Panc1 (cell line): ENCODE results near the gene SPEM1. TPM values are rescaled to one million over a fixed set of nuclear protein-coding genes. Genes with fewer than 3 reads are reported as not detected.

Experiments used
- ATAC-seq: fragments of 200-7000 bp; cut with Tn5 transposase; 2 replicates; pipeline ENCODE4 v1.9.1; 2020; ENCODE audit warnings: mild to moderate bottlenecking, moderate library complexity
- Bru-seq: library from RNA; stranded (reverse); fragments of 400-500 nt; gene quantifications from one replicate; lab custom pipeline; 2021; lab: Mats Ljungman, UMichigan
- BruChase-seq, 2 experiments: library from RNA; stranded (reverse); fragments of 400-500 nt; gene quantifications; one replicate each; lab custom pipeline; 2021; lab: Mats Ljungman, UMichigan
- BruUV-seq: library from RNA; stranded (reverse); fragments of 400-500 nt; replicated peaks from 2 replicates; lab custom pipeline; 2021; lab: Mats Ljungman, UMichigan
- CTCF ChIA-PET: fragments of 300-600 bp; sonication (Branson Sonifier 250); formaldehyde crosslinking; loops from one replicate; lab custom pipeline; 2022; ENCODE audit warnings: antibody characterized with exemption; lab: Charles Lee
- POLR2A ChIA-PET: fragments of 300-600 bp; sonication (Branson Sonifier 250); formaldehyde crosslinking; loops from one replicate; lab custom pipeline; 2022; ENCODE audit warnings: antibody characterized with exemption; lab: Charles Lee
- DNase-seq: peaks from one replicate; pipeline ENCODE4 v3.0.0-alpha.2; 2010; ENCODE audit warnings: low read depth, low spot score
- H3K27ac ChIP-seq: 2 replicates; pipeline ENCODE4 v1.5.1; 2011; ENCODE audit warnings: mild to moderate bottlenecking, low read length, inconsistent platforms
- H3K27me3 ChIP-seq: fragments of 200-500 bp; sonication (Bioruptor generic); 2 replicates; pipeline ENCODE4 v1.6.0; 2014; ENCODE audit warnings: low read length, inconsistent platforms; ENCODE audit not compliant: control insufficient read depth, insufficient read depth
- H3K36me3 ChIP-seq: fragments of 200-500 bp; sonication (Bioruptor generic); 2 replicates; pipeline ENCODE4 v1.5.1; 2014; ENCODE audit warnings: inconsistent platforms, mild to moderate bottlenecking, low read length, moderate library complexity; ENCODE audit not compliant: control insufficient read depth, insufficient read depth
- H3K4me1 ChIP-seq: 2 replicates; pipeline ENCODE4 v1.5.1; 2011; ENCODE audit warnings: inconsistent platforms, mild to moderate bottlenecking, low read length, moderate library complexity; ENCODE audit not compliant: control insufficient read depth, insufficient read depth
- H3K4me3 ChIP-seq, 2 experiments: 2 replicates each; pipeline ENCODE4 v1.5.1; 2011 to 2012; ENCODE audit warnings: low read depth in 2 of 2, low read length in 2 of 2, mild to moderate bottlenecking in 2 of 2, inconsistent platforms in 1 of 2, moderate library complexity in 1 of 2
- H3K9me3 ChIP-seq: fragments of 200-500 bp; sonication (Bioruptor generic); 2 replicates; pipeline ENCODE4 v1.5.1; 2014; ENCODE audit warnings: low read depth, mild to moderate bottlenecking, inconsistent platforms, low read length, moderate library complexity; ENCODE audit not compliant: control insufficient read depth, insufficient read depth
- CTCF ChIP-seq: fragments of 450-650 bp; IDR thresholded peaks from 2 replicates; pipeline ENCODE4 v1.5.1; 2017; ENCODE audit warnings: mild to moderate bottlenecking
- POLR2AphosphoS5 ChIP-seq: IDR thresholded peaks from 2 replicates; pipeline ENCODE4 v1.6.1; 2012; ENCODE audit warnings: mild to moderate bottlenecking, low read depth, low read length, moderate library complexity
- REST ChIP-seq, 2 experiments: IDR thresholded peaks; 2 replicates each; pipeline ENCODE4 v1.6.1; 2011 to 2012; ENCODE audit warnings: low read depth in 2 of 2, control low read depth in 1 of 2, low read length in 1 of 2, mild to moderate bottlenecking in 1 of 2, moderate library complexity in 1 of 2; ENCODE audit not compliant: insufficient read depth in 1 of 2
- SIN3A ChIP-seq: IDR thresholded peaks from 2 replicates; pipeline ENCODE4 v1.6.1; 2012; ENCODE audit warnings: low read depth, mild to moderate bottlenecking, low read length, moderate library complexity, borderline replicate concordance; ENCODE audit not compliant: insufficient read depth
- TCF7L2 ChIP-seq: IDR thresholded peaks from 2 replicates; pipeline ENCODE4 v1.6.1; 2011; ENCODE audit warnings: mild to moderate bottlenecking, low read depth, low read length, inconsistent platforms
- in situ Hi-C: cut with HindIII; loops from 2 replicates; pipeline ENCODE4 v1.10.0; 2016; ENCODE audit warnings: low sequenced_read_pairs, low pct_unique_long_range_greater_than_20kb
- intact Hi-C: fragments of 100-400 bp; cut with micrococcal nuclease; formaldehyde crosslinking; loops from one replicate; pipeline ENCODE4 v1.10.0; 2022; ENCODE audit not compliant: unreplicated experiment
- long read RNA-seq: library from polyadenylated mRNA; unstranded; transcript quantifications from one replicate; pipeline ENCODE4 v2.0.0, GENCODE V29; 2021; ENCODE audit not compliant: unreplicated experiment
- polyA plus RNA-seq: library from polyadenylated mRNA; unstranded; fragments of >200 nt; gene quantifications from one replicate; pipeline ENCODE4 v1.2.1, GENCODE V29; 2012; ENCODE audit warnings: missing spikeins; ENCODE audit not compliant: insufficient read length
- total RNA-seq: library from RNA; stranded (reverse); gene quantifications from one replicate; pipeline ENCODE4 v1.2.1, GENCODE V29; 2021; ENCODE audit not compliant: unreplicated experiment

SPEM1 gene, protein sequence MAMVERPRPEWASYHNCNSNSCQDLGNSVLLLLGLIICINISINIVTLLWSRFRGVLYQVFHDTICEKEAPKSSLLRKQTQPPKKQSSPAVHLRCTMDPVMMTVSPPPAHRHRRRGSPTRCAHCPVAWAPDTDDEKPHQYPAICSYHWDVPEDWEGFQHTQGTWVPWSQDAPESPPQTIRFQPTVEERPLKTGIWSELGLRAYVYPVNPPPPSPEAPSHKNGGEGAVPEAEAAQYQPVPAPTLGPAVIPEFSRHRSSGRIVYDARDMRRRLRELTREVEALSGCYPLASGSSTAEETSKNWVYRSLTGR
- total RNA-seq (not detected), Bru-seq, nascent RNA (not detected), BruChase-seq, experiment 1, labeled RNA remaining after a 2-hour chase (not detected), BruChase-seq, experiment 2, labeled RNA remaining after a 6-hour chase (not detected)
- not detected for polyA plus RNA-seq
- long read RNA-seq = 0 reads

DNA sequence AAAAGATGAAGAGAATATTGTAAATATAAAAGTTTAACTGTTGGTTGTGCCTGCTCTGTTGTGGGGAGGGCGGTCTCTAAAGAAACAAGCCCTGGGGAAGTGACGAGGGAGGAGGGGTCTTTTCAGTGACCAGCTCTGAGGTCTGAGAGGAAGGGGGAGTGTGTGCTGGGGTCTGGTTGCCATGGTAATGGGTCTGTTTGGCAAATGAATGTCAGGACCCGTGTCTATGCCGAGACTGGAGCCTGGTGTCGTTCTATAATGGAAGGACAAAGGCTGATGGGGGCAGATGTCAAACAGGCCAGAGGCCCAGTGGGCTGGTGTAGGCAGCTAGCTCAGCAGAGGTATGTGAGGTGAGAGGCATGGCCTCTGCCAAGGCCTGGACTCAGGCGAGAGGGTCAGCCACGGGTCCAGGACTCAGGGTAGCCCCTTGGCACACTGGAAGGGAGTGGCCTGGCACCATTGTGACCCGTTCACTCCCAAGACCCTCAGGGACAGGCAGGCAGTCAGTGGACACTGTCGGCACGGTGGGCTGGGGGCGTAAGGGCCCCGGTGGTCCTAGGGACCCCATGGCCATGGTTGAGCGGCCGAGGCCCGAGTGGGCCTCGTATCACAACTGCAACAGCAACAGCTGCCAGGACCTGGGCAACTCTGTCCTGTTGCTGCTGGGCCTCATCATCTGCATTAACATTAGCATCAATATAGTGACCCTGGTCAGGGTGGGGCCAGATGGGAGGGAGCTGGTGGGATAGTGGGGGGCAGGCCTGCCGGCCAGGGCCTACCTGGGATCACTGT is at the start of gene SPEM1:
Gene SPEM1 (plus strand): TSS at position 506 of the 792 bp plus-strand sequence. CDS start 61 bp downstream, at position 567.
- no TSS peak for BruUV-seq
- POLR2A ChIA-PET = no interaction called here

More for the DNA sequence above, at the start of gene SPEM1:
- Histone ChIP-seq H3K9me3 (no peaks in the 10 kb centered on the region), H3K4me3 (no peak within 1 kb of the TSS), H3K36me3 (no peaks in the 10 kb centered on the region), H3K4me1 (no peaks in the 10 kb centered on the region), H3K27ac (no peak within 1 kb of the TSS), H3K27me3 (no peaks in the 10 kb centered on the region)
- CTCF ChIA-PET = no interaction called here
- intact Hi-C loops (no loop called here), in situ Hi-C loops (no loop called here)
- DNase-seq (no peak), ATAC-seq (no peak)
- TF ChIP-seq SIN3A (no peak), POLR2AphosphoS5 (no peak), CTCF (no peak), REST (IDR thresholded peaks at IDR 0.05; ENCODE audit: insufficient read depth in 1 of 2, low read depth in 2 of 2, low read length in 1 of 2) (no peak), TCF7L2 (no peak)
